GM19099 (cell line): ENCODE results near the gene CPT1B.

Source experiments
- POLR2A ChIP-seq: IDR thresholded peaks from 3 replicates; pipeline ENCODE4 v1.6.1; 2011; ENCODE audit warnings: low read depth; ENCODE audit not compliant: insufficient read length; ENCODE audit errors: extremely low read depth

Gene CPT1B

GRCh38 chr22:50532824-50533796, 45.1 kb downstream of the CPT1B start:
- TF ChIP-seq POLR2A = no peak

- peak; percentile 38 for TF ChIP-seq POLR2A
Observed at GRCh38 chr22:50531962-50532674, 46.1 kb downstream of the CPT1B start.

- peak; percentile 69 for TF ChIP-seq POLR2A
Observed at GRCh38 chr22:50531546-50531961, 46.7 kb downstream of the CPT1B start.

- peak; percentile 73 for TF ChIP-seq POLR2A
Observed at GRCh38 chr22:50530877-50531545, 47.2 kb downstream of the CPT1B start.

- TF ChIP-seq POLR2A = no peak
Observed at GRCh38 chr22:50530580-50530876, 47.7 kb downstream of the CPT1B start.

- TF ChIP-seq POLR2A = peak; percentile 62
Observed at GRCh38 chr22:50529897-50530579, 48.2 kb downstream of the CPT1B start, which contains the start of gene TYMP. TYMP (minus strand) TSS chr22:50530012; CDS start chr22:50529709, 303 bp downstream.

GRCh38 chr22:50529416-50529896, 48.8 kb downstream of the CPT1B start:
- TF ChIP-seq POLR2A = no peak

- peak; percentile 29 for TF ChIP-seq POLR2A
Observed at GRCh38 chr22:50528682-50529415, 49.4 kb downstream of the CPT1B start.

GRCh38 chr22:50527921-50528681, 50.1 kb downstream of the CPT1B start:
- peak; percentile 21 for TF ChIP-seq POLR2A

GRCh38 chr22:50526834-50527801, 51.1 kb downstream of the CPT1B start:
- peak; percentile 5 for TF ChIP-seq POLR2A

- TF ChIP-seq POLR2A = peak; percentile 70
Observed at GRCh38 chr22:50526108-50526833, 52.0 kb downstream of the CPT1B start.

GRCh38 chr22:50525858-50526107, 52.4 kb downstream of the CPT1B start:
- TF ChIP-seq POLR2A = no peak
